Panc1 (cell line): ENCODE data around the gene ATCAY.

ENCODE experiments used
- CTCF ChIP-seq: fragments of 450-650 bp; IDR thresholded peaks from 2 replicates; pipeline ENCODE4 v1.5.1; 2017; ENCODE audit warnings: mild to moderate bottlenecking
- POLR2AphosphoS5 ChIP-seq: IDR thresholded peaks from 2 replicates; pipeline ENCODE4 v1.6.1; 2012; ENCODE audit warnings: mild to moderate bottlenecking, low read depth, low read length, moderate library complexity
- REST ChIP-seq, 2 experiments: IDR thresholded peaks; 2 replicates each; pipeline ENCODE4 v1.6.1; 2011 to 2012; ENCODE audit warnings: low read depth in 2 of 2, control low read depth in 1 of 2, low read length in 1 of 2, mild to moderate bottlenecking in 1 of 2, moderate library complexity in 1 of 2; ENCODE audit not compliant: insufficient read depth in 1 of 2

GRCh38 chr19:3866910-3867638, 13.4 kb upstream of the ATCAY start:
- TF ChIP-seq CTCF (no peak), REST (IDR thresholded peaks at IDR 0.05; ENCODE audit: insufficient read depth in 1 of 2, low read depth in 2 of 2, low read length in 1 of 2) (no peak), POLR2AphosphoS5 (no peak)
